Heart right ventricle (tissue), 16 donors: ENCODE measurements around the gene EIF2B4. TPM values are rescaled to one million over a fixed set of nuclear protein-coding genes. Genes with fewer than 3 reads are reported as not detected.
"Not testable (repeated sequence)": the region's sequence is repeated elsewhere in the genome, so short reads cannot be mapped to it uniquely, and the experiment has no call there.

ENCODE experiments used
- ATAC-seq, 8 donors: fragments of 200-7000 bp; cut with Tn5 transposase; one replicate each; pipeline ENCODE4 v1.9.1; 2020; ENCODE audit warnings: mild to moderate bottlenecking in 8 of 8, moderate library complexity in 8 of 8, moderate number of reproducible peaks in 1 of 8
- DNase-seq, 2 donors: peaks; one replicate each; pipeline ENCODE4 v3.0.0-alpha.2; 2020
- H3K27ac ChIP-seq, 10 donors: fragments of 200-600 bp; sonication (generic) in 2 of 10; one replicate each; pipeline versions ENCODE4 v1.5.0 to v1.8.0; 2020 to 2022; ENCODE audit warnings: mild to moderate bottlenecking in 3 of 10
- H3K27me3 ChIP-seq, 7 donors: fragments of 200-600 bp; one replicate each; pipeline ENCODE4 v1.8.0; 2021 to 2022; ENCODE audit warnings: mild to moderate bottlenecking in 2 of 7
- H3K36me3 ChIP-seq, 9 donors: fragments of 200-600 bp; sonication (generic) in 1 of 9; one replicate each; pipeline versions ENCODE4 v1.5.0 to v1.8.0; 2020 to 2022; ENCODE audit warnings: mild to moderate bottlenecking in 2 of 9
- H3K4me1 ChIP-seq, 9 donors: fragments of 200-600 bp; sonication (generic) in 1 of 9; one replicate each; pipeline versions ENCODE4 v1.5.0 to v1.8.0; 2020 to 2022; ENCODE audit warnings: mild to moderate bottlenecking in 4 of 9
- H3K4me3 ChIP-seq, 10 donors: fragments of 200-600 bp; sonication (generic) in 2 of 10; one replicate each; pipeline versions ENCODE4 v1.5.0 to v1.8.0; 2020 to 2022; ENCODE audit warnings: mild to moderate bottlenecking in 7 of 10, moderate library complexity in 2 of 10
- H3K9me3 ChIP-seq, 11 donors: fragments of 200-600 bp in 10 of 11; sonication (generic) in 2 of 11; one replicate each; pipeline versions ENCODE4 v1.5.0 to v1.8.0; 2013 to 2022; ENCODE audit warnings: mild to moderate bottlenecking in 2 of 11, control low read depth in 1 of 11, moderate library complexity in 1 of 11
- CTCF ChIP-seq, 9 donors: fragments of 200-600 bp; sonication (generic) in 2 of 9; IDR thresholded peaks; one replicate each; pipeline versions ENCODE4 v1.5.0 to v1.8.0; 2021 to 2022; ENCODE audit warnings: antibody characterized with exemption in 9 of 9, mild to moderate bottlenecking in 5 of 9, moderate library complexity in 1 of 9
- WGBS, 2 donors: extraction: QIAGEN DNeasy Blood & Tissue Kit; methylation state at CpG; one replicate each; pipeline ENCODE4 v1.1.7; 2013; ENCODE audit warnings: inconsistent platforms in 1 of 2; 5-methylcytosine and 5-hydroxymethylcytosine counted together
- intact Hi-C, 10 donors: fragments of 100-400 bp; cut with DNase I; formaldehyde crosslinking; loops; one replicate each; pipeline versions ENCODE4 v1.11.1 to v1.14.2; 2022
- polyA plus RNA-seq, 2 donors: library from polyadenylated mRNA; stranded (reverse); fragments of 200-250 nt; gene quantifications; one replicate each; pipeline ENCODE4 v1.2.3, GENCODE V29; 2013
- total RNA-seq, 10 donors: library from RNA; stranded (reverse); fragmentation: NEBNext Ultra II Directional in 3 of 10; extraction: Animal tissue kit (Norgen Biotek cat#: 25700) in 3 of 10; gene quantifications; one replicate each; pipeline versions ENCODE4 v1.2.1 to v1.2.4, GENCODE V29; 2021 to 2023
- donor health status: Arrhythmogenic right ventricular cardiomyopathy.
- donor health status: ischemic (EF 13 %, LVEDD 7.1; RV severe dilation, severe dysfunction).
- donor health status: healthy with polysubstance abuse.
- donor health status: DM: no; HTN: yes; CAD: no.
- donor health status: DM: no; HTN: no; CAD: no.
- donor health status: ischemic (EF 25% LVEDD 6.9; RV normal size, moderate dysfunction).
- donor health status: ischemic (EF 25% LVEDD 5.7; RV mildly dilated, moderate dysfunction).
- donor health status: healthy.
- donor health status: DM: yes; HTN: yes; CAD: no.
- donor health status: Ischemic cardiomyopathy.
- donor health status: ischemic (EF 35%, LVEDD 5.7; RV mildly dilated, moderate dysfunction).
- donor health status: nonischemic (EF 11% LVEDD 7.7; RV severe dilation, severe dysfunction).
- donor health status: DM: yes; HTN: yes; CAD: no.
- donor health status: PGD.
- donor health status: ischemic (EF 29% LVEDD 5.4; RV normal size, mild dysfunction).
- donor health status: nonischemic (EF 23%, LVEDD 6.1; RV moderate dilation, normal function).

EIF2B4 gene
- total and polyA plus RNA-seq, 12 donors: 26.4 to 70.7 (median 36.3) TPM

- H3K36me3 ChIP-seq: peaks cover 0 to 12% (median 0%) of the 10 kb centered on the region in 9 donors
- no peak for TF ChIP-seq CTCF (IDR thresholded peaks at IDR 0.05)
- intact Hi-C loops: loop anchor here in 2 of 10 donors (5.0 to 10.0 kb wide), 2 partner anchors 139 to 222 kb away; partner anchors contain the start of genes ATRAID (in 1 of the 2), CAD (in 1 of the 2), PREB (in 1 of the 2) and SLC5A6 (in 1 of the 2)
- H3K27me3 ChIP-seq: no peaks in the 10 kb centered on the region
- H3K4me1 ChIP-seq: peaks cover 0 to 47% (median 37%) of the 10 kb centered on the region in 9 donors
- H3K9me3 ChIP-seq: no peaks in the 10 kb centered on the region
- H3K27ac ChIP-seq: no peak overlapping the region
- no peak overlapping the region for H3K4me3 ChIP-seq
- DNase-seq: no peak
- WGBS, 2 donors: 75% methylated on average over 7 of the region's 7 CpGs
- no peak for ATAC-seq
Measured at GRCh38 chr2:27353762-27354596, 16.2 kb downstream of the EIF2B4 start.

GRCh38 chr2:27353386-27353761 lies 16.8 kb downstream of the EIF2B4 start:
- H3K9me3 ChIP-seq, H3K4me3 ChIP-seq, DNase-seq, H3K27me3 ChIP-seq, H3K27ac ChIP-seq, ATAC-seq: not testable (repeated sequence)
- intact Hi-C loops: loop anchor here in 2 of 10 donors (5.0 to 10.0 kb wide), 2 partner anchors 139 to 221 kb away; partner anchors contain the start of genes ATRAID (in 1 of the 2), CAD (in 1 of the 2), PREB (in 1 of the 2) and SLC5A6 (in 1 of the 2)
- WGBS, 2 donors: 94 to 98% methylated on average over 5 of the region's 5 CpGs
- Histone ChIP-seq H3K36me3 (peaks cover 0 to 12% (median 0%) of the 10 kb centered on the region in 9 donors), H3K4me1 (peaks cover 0 to 45% (median 36%) of the 10 kb centered on the region in 9 donors)

GRCh38 chr2:27351802-27352598 lies 18.1 kb downstream of the EIF2B4 start:
- intact Hi-C loops: loop anchor here in 2 of 10 donors (5.0 to 10.0 kb wide), 2 partner anchors 137 to 220 kb away; partner anchors contain the start of genes ATRAID (in 1 of the 2), CAD (in 1 of the 2), PREB (in 1 of the 2) and SLC5A6 (in 1 of the 2)
- H3K36me3 ChIP-seq: peaks cover 0 to 18% (median 0%) of the 10 kb centered on the region in 9 donors
- WGBS, 2 donors: 84 to 87% methylated on average over 6 of the region's 6 CpGs

More at GRCh38 chr2:27351802-27352598, 18.1 kb downstream of the EIF2B4 start:
- Histone ChIP-seq H3K4me3 (no peak overlapping the region), H3K4me1 (peaks cover 0 to 34% (median 24%) of the 10 kb centered on the region in 9 donors), H3K9me3 (no peaks in the 10 kb centered on the region), H3K27me3 (no peaks in the 10 kb centered on the region), H3K27ac (no peak overlapping the region)
- no peak for TF ChIP-seq CTCF (IDR thresholded peaks at IDR 0.05)
- ATAC-seq (no peak), DNase-seq (no peak)
